Mammary epithelial cell (primary cell): Measurements from ENCODE around the gene RARG.

Source experiments
- EZH2 ChIP-seq: IDR thresholded peaks from 2 replicates; pipeline ENCODE4 v1.6.1; 2012; ENCODE audit warnings: low read length, inconsistent platforms, borderline replicate concordance
- TF ChIP-seq, protein P1 (sequence below), 2 donors: IDR thresholded peaks in 1 of 2; conservative IDR thresholded peaks in 1 of 2; 2 replicates each; pipeline ENCODE4 v1.5.1; 2011 to 2012; ENCODE audit warnings: inconsistent platforms in 2 of 2, low read length in 2 of 2, mild to moderate bottlenecking in 2 of 2, control low read depth in 1 of 2, low read depth in 1 of 2; ENCODE audit not compliant: insufficient read depth in 1 of 2; ENCODE audit errors: extremely low read depth in 1 of 2

DNA sequence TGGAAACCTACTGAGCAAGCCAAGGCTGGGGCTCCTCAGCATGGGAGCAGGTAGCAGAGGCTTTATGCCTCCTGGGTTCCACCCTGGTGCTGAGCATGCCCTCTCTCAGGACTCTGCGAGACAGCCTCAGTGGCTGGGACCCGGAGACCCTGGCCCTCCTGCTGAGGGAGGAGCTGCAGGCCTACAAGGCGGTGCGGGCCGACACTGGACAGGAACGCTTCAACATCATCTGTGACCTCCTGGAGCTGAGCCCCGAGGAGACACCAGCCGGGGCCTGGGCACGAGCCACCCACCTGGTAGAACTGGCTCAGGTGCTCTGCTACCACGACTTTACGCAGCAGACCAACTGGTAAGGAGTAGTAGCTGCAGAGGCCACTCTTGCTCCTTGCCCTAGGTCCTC lies 44.5 kb upstream of the RARG start:
- TF ChIP-seq, protein P1, sequence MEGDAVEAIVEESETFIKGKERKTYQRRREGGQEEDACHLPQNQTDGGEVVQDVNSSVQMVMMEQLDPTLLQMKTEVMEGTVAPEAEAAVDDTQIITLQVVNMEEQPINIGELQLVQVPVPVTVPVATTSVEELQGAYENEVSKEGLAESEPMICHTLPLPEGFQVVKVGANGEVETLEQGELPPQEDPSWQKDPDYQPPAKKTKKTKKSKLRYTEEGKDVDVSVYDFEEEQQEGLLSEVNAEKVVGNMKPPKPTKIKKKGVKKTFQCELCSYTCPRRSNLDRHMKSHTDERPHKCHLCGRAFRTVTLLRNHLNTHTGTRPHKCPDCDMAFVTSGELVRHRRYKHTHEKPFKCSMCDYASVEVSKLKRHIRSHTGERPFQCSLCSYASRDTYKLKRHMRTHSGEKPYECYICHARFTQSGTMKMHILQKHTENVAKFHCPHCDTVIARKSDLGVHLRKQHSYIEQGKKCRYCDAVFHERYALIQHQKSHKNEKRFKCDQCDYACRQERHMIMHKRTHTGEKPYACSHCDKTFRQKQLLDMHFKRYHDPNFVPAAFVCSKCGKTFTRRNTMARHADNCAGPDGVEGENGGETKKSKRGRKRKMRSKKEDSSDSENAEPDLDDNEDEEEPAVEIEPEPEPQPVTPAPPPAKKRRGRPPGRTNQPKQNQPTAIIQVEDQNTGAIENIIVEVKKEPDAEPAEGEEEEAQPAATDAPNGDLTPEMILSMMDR (conservative IDR thresholded peaks at IDR 0.05 in 1 of 2, IDR thresholded peaks at IDR 0.05 in 1 of 2; ENCODE audit: extremely low read depth in 1 of 2, insufficient read depth in 1 of 2, low read depth in 1 of 2, low read length in 2 of 2): no peak
- no peak for TF ChIP-seq EZH2
